ENCODE data around the gene SH2D5. TPM values are rescaled to one million over a fixed set of nuclear protein-coding genes. Genes with fewer than 3 reads are reported as not detected.

The SH2D5 gene
- total RNA-seq, 1 experiment from 2014 or later = 8.7 TPM

GRCh38 chr1:20680269-20680668 lies 52.2 kb downstream of the SH2D5 start:
- H3K4me3 Mint-ChIP-seq = no peak overlapping the region
- no peak overlapping the region for H2BK12ac ChIP-seq (ENCODE audit: insufficient read length, low read depth, low read length)

More at GRCh38 chr1:20680269-20680668, 52.2 kb downstream of the SH2D5 start:
- Histone ChIP-seq H3K9me3 (ENCODE audit: control insufficient read depth, low read depth, low read length) (no peaks in the 10 kb centered on the region), H2BK120ac (ENCODE audit: low read depth, low read length, poor library complexity, severe bottlenecking) (no peak overlapping the region), H2AK5ac (ENCODE audit: insufficient read length, low read length) (no peak overlapping the region), H3K4ac (ENCODE audit: low read depth, low read length) (no peak overlapping the region), H3K23me2 (ENCODE audit: insufficient read length, low read depth, low read length, poor library complexity, severe bottlenecking) (no peaks in the 10 kb centered on the region), H3K27me3 (ENCODE audit: insufficient read depth, low read length) (no peaks in the 10 kb centered on the region), H3T11ph (ENCODE audit: low read length) (no peak overlapping the region), H2BK20ac (ENCODE audit: low read depth, low read length, poor library complexity, severe bottlenecking) (no peak overlapping the region), H3K23ac (ENCODE audit: insufficient read length, low read depth, low read length) (no peak overlapping the region), H2BK15ac (ENCODE audit: low read depth, low read length) (no peak overlapping the region), H3K79me1 (ENCODE audit: insufficient read depth, low read depth, low read length, poor library complexity, severe bottlenecking) (no peaks in the 10 kb centered on the region), H2AFZ (ENCODE audit: low read length) (no peak overlapping the region), H3K4me2 (ENCODE audit: insufficient read depth, insufficient read length, low read length) (no peak overlapping the region), H3K14ac (ENCODE audit: insufficient read depth, low read length) (no peak overlapping the region), H3K18ac (ENCODE audit: insufficient read length, low read depth, low read length) (no peak overlapping the region), H4K91ac (ENCODE audit: insufficient read length, low read depth, low read length) (no peak overlapping the region), H3K56ac (ENCODE audit: insufficient read length, low read depth, low read length) (no peak overlapping the region), H3K27ac (ENCODE audit: insufficient read length, low read depth, low read length) (no peak overlapping the region), H3K79me2 (ENCODE audit: insufficient read depth, low read length) (no peaks in the 10 kb centered on the region), H3K9ac (ENCODE audit: extremely low read depth, insufficient read length, low read length) (no peak overlapping the region), H2BK5ac (ENCODE audit: insufficient read length, low read length) (no peak overlapping the region), H4K5ac (ENCODE audit: insufficient read length, low read depth, low read length) (no peak overlapping the region), H3K4me1 (ENCODE audit: insufficient read depth, low read length) (no peaks in the 10 kb centered on the region), H4K8ac (replicated peaks; ENCODE audit: insufficient read length, low read depth, low read length) (no peak overlapping the region), H4K20me1 (ENCODE audit: control insufficient read depth, insufficient read depth, insufficient read length) (no peaks in the 10 kb centered on the region)
- H3K27me3 Mint-ChIP-seq (ENCODE audit: low read depth) = no peaks in the 10 kb centered on the region; the same call in 1 of the 2 replicates
- no peak for DNase-seq
- H3K36me3 Mint-ChIP-seq (ENCODE audit: insufficient read depth in 1 of 3, low read depth in 3 of 3) = peaks cover 0 to 31% (median 9%) of the 10 kb centered on the region in 3 experiments; a peak in 6 of 7 replicates
- TF ChIP-seq CTCF (conservative IDR thresholded peaks at IDR 0.05) = no peak
- no peak overlapping the region for H3K27ac Mint-ChIP-seq
- peaks cover 0 to 3% of the 10 kb centered on the region in 2 experiments; a peak in 2 of 4 replicates for H3K4me1 Mint-ChIP-seq
- H3K9me3 Mint-ChIP-seq = no peaks in the 10 kb centered on the region
- WGBS (ENCODE audit: extremely low coverage, insufficient read length, low lambda C conversion rate) = no CpG with 5 or more reads among the region's 5 CpGs

All from H9 (cell line).